Ramos (cell line): ENCODE measurements around the gene CPN2.

ENCODE experiments used
- in situ Hi-C: fragments of 300-500 bp; cut with MboI; formaldehyde crosslinking; loops from one replicate; pipeline ENCODE4 v1.14.3; 2022; ENCODE audit warnings: low sequenced_read_pairs; ENCODE audit not compliant: unreplicated experiment

CPN2 gene

GRCh38 chr3:194332858-194333211 lies 18.3 kb downstream of the CPN2 start:
- in situ Hi-C loops = loop anchor here (10.0 kb wide), 1 partner anchor 262 kb away; no protein-coding TSS in a partner anchor

GRCh38 chr3:194330579-194330978 lies 20.5 kb downstream of the CPN2 start:
- in situ Hi-C loops = loop anchor here (10.0 kb wide), 1 partner anchor 264 kb away; no protein-coding TSS in a partner anchor

- in situ Hi-C loops = loop anchor here (10.0 kb wide), 1 partner anchor 265 kb away; no protein-coding TSS in a partner anchor
These were observed 21.0 kb downstream of the CPN2 start for GRCh38 chr3:194330160-194330559.

- in situ Hi-C loops = no loop called here
These were observed 21.6 kb downstream of the CPN2 start for GRCh38 chr3:194329583-194329965.

GRCh38 chr3:194328942-194329582 lies 22.1 kb downstream of the CPN2 start:
- in situ Hi-C loops = no loop called here

GRCh38 chr3:194328053-194328657 lies 23.0 kb downstream of the CPN2 start:
- in situ Hi-C loops = no loop called here

- in situ Hi-C loops = no loop called here
These were observed 23.7 kb downstream of the CPN2 start for GRCh38 chr3:194327218-194328052.

- in situ Hi-C loops = no loop called here
These were observed 24.2 kb downstream of the CPN2 start for GRCh38 chr3:194326968-194327217.

- in situ Hi-C loops = no loop called here
These were observed 24.7 kb downstream of the CPN2 start for GRCh38 chr3:194326192-194326967.

GRCh38 chr3:194325424-194326153 lies 25.5 kb downstream of the CPN2 start:
- in situ Hi-C loops = no loop called here

GRCh38 chr3:194324823-194325327 lies 26.3 kb downstream of the CPN2 start:
- in situ Hi-C loops = no loop called here

- in situ Hi-C loops = no loop called here
These were observed 27.1 kb downstream of the CPN2 start for GRCh38 chr3:194323785-194324735.

- in situ Hi-C loops = no loop called here
These were observed 28.4 kb downstream of the CPN2 start for GRCh38 chr3:194322678-194323211.

- in situ Hi-C loops = no loop called here
These were observed 29.2 kb downstream of the CPN2 start for GRCh38 chr3:194321693-194322640.

GRCh38 chr3:194320744-194321243 lies 30.3 kb downstream of the CPN2 start:
- in situ Hi-C loops = no loop called here

GRCh38 chr3:194320100-194320499 lies 31.0 kb downstream of the CPN2 start:
- in situ Hi-C loops = no loop called here

GRCh38 chr3:194318511-194319161 lies 32.5 kb downstream of the CPN2 start:
- in situ Hi-C loops = loop anchor here (5.0 to 10.0 kb wide), 2 partner anchors 531 to 644 kb away; no protein-coding TSS in a partner anchor
